HepG2 (cell line): ENCODE measurements around the gene ACSF3. TPM values are rescaled to one million over a fixed set of nuclear protein-coding genes. Genes with fewer than 3 reads are reported as not detected.
A peak's percentile ranks its signal among the peaks of the same experiment; 100 is the strongest.

ENCODE experiments used
- HNRNPLL ChIP-seq: fragments of 200-400 bp; formaldehyde crosslinking; IDR thresholded peaks from 2 replicates; pipeline ENCODE4 v1.6.1; 2017; ENCODE audit warnings: mild to moderate bottlenecking, low read depth, low read length; ENCODE audit not compliant: poor library complexity, severe bottlenecking
- MBD4 ChIP-seq: IDR thresholded peaks from 2 replicates; pipeline ENCODE4 v1.6.1; 2012; ENCODE audit warnings: low read length, inconsistent platforms, borderline replicate concordance
- MED8 ChIP-seq: sonication (generic); formaldehyde crosslinking; IDR thresholded peaks from 2 replicates; pipeline ENCODE4 v1.8.1; 2023; ENCODE audit warnings: mild to moderate bottlenecking, missing genetic modification reagents; ENCODE audit not compliant: insufficient replicate concordance
- PATZ1 ChIP-seq: sonication (generic); formaldehyde crosslinking; IDR thresholded peaks from 2 replicates; pipeline ENCODE4 v1.4.0; 2020; ENCODE audit warnings: missing genetic modification reagents
- PRPF4 ChIP-seq: fragments of 200-400 bp; formaldehyde crosslinking; IDR thresholded peaks from 2 replicates; pipeline ENCODE4 v1.6.1; 2016; ENCODE audit warnings: low read length, low read depth; ENCODE audit not compliant: poor library complexity, severe bottlenecking
- SATB2 ChIP-seq: sonication (generic); formaldehyde crosslinking; IDR thresholded peaks from 2 replicates; pipeline ENCODE4 v1.5.0; 2020; ENCODE audit warnings: missing genetic modification reagents
- TGIF2 ChIP-seq: IDR thresholded peaks from 2 replicates; pipeline ENCODE4 v1.6.1; 2016; ENCODE audit warnings: control low read depth, missing compliant biosample characterization
- ZNF263 ChIP-seq: sonication (generic); formaldehyde crosslinking; IDR thresholded peaks from 2 replicates; pipeline ENCODE4 v1.4.0; 2020; ENCODE audit warnings: missing genetic modification reagents
- ZNF543 ChIP-seq: sonication (generic); formaldehyde crosslinking; IDR thresholded peaks from 2 replicates; pipeline ENCODE4 v1.4.0; 2020; ENCODE audit warnings: mild to moderate bottlenecking, missing genetic modification reagents
- ZNF749 ChIP-seq: sonication (generic); formaldehyde crosslinking; IDR thresholded peaks from 2 replicates; pipeline ENCODE4 v1.8.0; 2022; ENCODE audit warnings: mild to moderate bottlenecking, missing genetic modification reagents, moderate library complexity, borderline replicate concordance
- polyA plus RNA-seq, 8 experiments: library from polyadenylated mRNA; depleted of rRNA in 3 of 8; stranded (reverse) in 7 of 8; unstranded in 1 of 8; fragments of >200 nt; fragmentation: Illumina TruSeq in 4 of 8; extraction: Trizol in 4 of 8; gene quantifications; 2 replicates each; pipeline versions ENCODE4 v1.2.1 to v1.2.3, GENCODE V29; 2011 to 2016; ENCODE audit warnings: low read depth in 4 of 8, missing spikeins in 1 of 8, mixed read lengths in 1 of 8; ENCODE audit not compliant: insufficient read depth in 1 of 8
- total RNA-seq, 5 experiments: library from RNA; depleted of rRNA; stranded (reverse); fragments of >200 nt; fragmentation: Illumina TruSeq; extraction: Trizol; gene quantifications; 2 replicates each; pipeline ENCODE4 v1.2.3, GENCODE V29; 2016; ENCODE audit warnings: low read depth in 1 of 5

The ACSF3 gene
- total and polyA plus RNA-seq, 2 of the 13 experiments (the other 11 are each of a cell fraction or from before 2014, with no cell fraction given) = 14.9 to 30.6 TPM

GRCh38 chr16:89198417-89199240, 105.0 kb downstream of the ACSF3 start (continued):
- TF ChIP-seq ZNF749 (0 out of 2 replicates have a peak, but pooled peaks have one; percentile 10), ZNF543 (CRISPR knock-in tag) (no peak), MBD4 (no peak), MED8 (CRISPR knock-in tag) (no peak), SATB2 (no peak), PRPF4 (peak; percentile 24), ZNF263 (CRISPR knock-in tag) (peak; percentile 84), TGIF2 (CRISPR knock-in tag) (peak; percentile 36; the same call in 1 of the 2 replicates), PATZ1 (CRISPR knock-in tag) (peak; percentile 54), HNRNPLL (peak; percentile 6)
